Astrocyte (in vitro differentiated cells and primary cell): ENCODE results near the gene RSAD1. TPM values are rescaled to one million over a fixed set of nuclear protein-coding genes. Genes with fewer than 3 reads are reported as not detected.
A peak's percentile ranks its signal among the peaks of the same experiment; 100 is the strongest.

Experiments used
- DNase-seq: peaks from one replicate; pipeline ENCODE4 v3.0.0-alpha.2; 2010; ENCODE audit warnings: low read depth
- FAIRE-seq: peaks from 2 replicates; lab custom pipeline; 2011; peaks lifted over from hg19 to GRCh38; lab: Jason Lieb, UNC
- H2AFZ ChIP-seq: 2 replicates; pipeline ENCODE4 v1.6.0; 2012; ENCODE audit warnings: low read depth, low read length, inconsistent platforms
- H3K27ac ChIP-seq: 2 replicates; pipeline ENCODE4 v1.5.1; 2011; ENCODE audit warnings: low read depth, low read length, inconsistent platforms
- H3K27me3 ChIP-seq: 2 replicates; pipeline ENCODE4 v1.6.0; 2011; ENCODE audit warnings: low read length, inconsistent platforms; ENCODE audit not compliant: insufficient read depth
- H3K36me3 ChIP-seq: 2 replicates; pipeline ENCODE4 v1.5.1; 2011; ENCODE audit warnings: low read length, inconsistent platforms; ENCODE audit not compliant: insufficient read depth
- H3K4me1 ChIP-seq: 2 replicates; pipeline ENCODE4 v1.5.1; 2011; ENCODE audit warnings: low read length, inconsistent platforms; ENCODE audit not compliant: insufficient read depth
- H3K4me2 ChIP-seq: 2 replicates; pipeline ENCODE4 v1.6.0; 2012; ENCODE audit warnings: low read length, inconsistent platforms
- H3K4me3 ChIP-seq: 2 replicates; pipeline ENCODE4 v1.5.1; 2011; ENCODE audit warnings: low read depth, mild to moderate bottlenecking, low read length, inconsistent platforms; ENCODE audit not compliant: insufficient read depth
- H3K79me2 ChIP-seq: 2 replicates; pipeline ENCODE4 v1.6.0; 2012; ENCODE audit warnings: mild to moderate bottlenecking, low read length, inconsistent platforms; ENCODE audit not compliant: insufficient read depth
- H3K9ac ChIP-seq: 2 replicates; pipeline ENCODE4 v1.6.0; 2012; ENCODE audit warnings: mild to moderate bottlenecking, low read length, inconsistent platforms
- H3K9me3 ChIP-seq: 2 replicates; pipeline ENCODE4 v1.5.1; 2012; ENCODE audit warnings: low read depth, mild to moderate bottlenecking, low read length, inconsistent platforms; ENCODE audit not compliant: insufficient read depth
- H4K20me1 ChIP-seq: 2 replicates; pipeline ENCODE4 v1.6.0; 2012; ENCODE audit warnings: low read length, inconsistent platforms; ENCODE audit not compliant: insufficient read depth
- H3K27ac Mint-ChIP-seq: one replicate; pipeline ENCODE4 v1.8.0; 2021; ENCODE audit warnings: mild to moderate bottlenecking, mixed read lengths; ENCODE audit not compliant: unreplicated experiment
- H3K27me3 Mint-ChIP-seq: one replicate; pipeline ENCODE4 v1.8.0; 2021; ENCODE audit warnings: low read depth, mixed read lengths; ENCODE audit not compliant: unreplicated experiment
- H3K36me3 Mint-ChIP-seq: one replicate; pipeline ENCODE4 v1.8.0; 2021; ENCODE audit warnings: low read depth, mixed read lengths; ENCODE audit not compliant: unreplicated experiment
- H3K4me1 Mint-ChIP-seq: one replicate; pipeline ENCODE4 v1.8.0; 2021; ENCODE audit warnings: low read depth, mixed read lengths; ENCODE audit not compliant: unreplicated experiment
- H3K4me3 Mint-ChIP-seq: one replicate; pipeline ENCODE4 v1.8.0; 2021; ENCODE audit warnings: mild to moderate bottlenecking, moderate library complexity, mixed read lengths; ENCODE audit not compliant: unreplicated experiment
- H3K9me3 Mint-ChIP-seq: one replicate; pipeline ENCODE4 v1.8.0; 2021; ENCODE audit warnings: mild to moderate bottlenecking, mixed read lengths; ENCODE audit not compliant: unreplicated experiment
- CTCF ChIP-seq: IDR thresholded peaks from 2 replicates; pipeline ENCODE4 v1.5.1; 2011; ENCODE audit warnings: low read depth, mild to moderate bottlenecking, inconsistent platforms, low read length, moderate library complexity; ENCODE audit not compliant: insufficient read depth
- EZH2 ChIP-seq: IDR thresholded peaks from 2 replicates; pipeline ENCODE4 v1.6.1; 2012; ENCODE audit warnings: mild to moderate bottlenecking, low read length, inconsistent platforms; ENCODE audit not compliant: insufficient read depth
- total RNA-seq: library from RNA; stranded (reverse); gene quantifications from 2 replicates; pipeline ENCODE4 v1.2.1, GENCODE V29; 2021

Gene RSAD1
- total RNA-seq, 1 donor from 2014 or later, result 18.8 TPM

GRCh38 chr17:50508573-50509460 lies 30.2 kb downstream of the RSAD1 start:
- H3K9me3 ChIP-seq, result no peaks in the 10 kb centered on the region
- no peaks in the 10 kb centered on the region for H3K27me3 ChIP-seq
- H4K20me1 ChIP-seq, result no peaks in the 10 kb centered on the region
- no peaks in the 10 kb centered on the region for H3K79me2 ChIP-seq
- H3K27ac ChIP-seq, result no peak overlapping the region
- peak overlapping the region; percentile 97 for H2AFZ ChIP-seq
- no peaks in the 10 kb centered on the region for H3K36me3 Mint-ChIP-seq
- DNase-seq, result no peak
- no peaks in the 10 kb centered on the region for H3K36me3 ChIP-seq
- H3K27me3 Mint-ChIP-seq, result peaks cover 5% of the 10 kb centered on the region
- TF ChIP-seq EZH2 (no peak), CTCF (no peak)
- H3K4me1 Mint-ChIP-seq, result peaks cover 11% of the 10 kb centered on the region
- H3K9ac ChIP-seq, result peak overlapping the region; percentile 64
- H3K4me1 ChIP-seq, result peaks cover 7% of the 10 kb centered on the region
- H3K4me3 Mint-ChIP-seq, result peak overlapping the region; percentile 81
- peak overlapping the region; percentile 81 for H3K27ac Mint-ChIP-seq
- peak overlapping the region; percentile 49 for H3K4me3 ChIP-seq
- no peak for FAIRE-seq
- peak overlapping the region; percentile 81 for H3K4me2 ChIP-seq
- H3K9me3 Mint-ChIP-seq, result no peaks in the 10 kb centered on the region

GRCh38 chr17:50511058-50511457 lies 32.4 kb downstream of the RSAD1 start:
- H3K27me3 Mint-ChIP-seq, result peaks cover under 1% of the 10 kb centered on the region
- no peak overlapping the region for H3K27ac Mint-ChIP-seq
- no peaks in the 10 kb centered on the region for H3K36me3 Mint-ChIP-seq
- no peak overlapping the region for H3K9ac ChIP-seq
- H3K9me3 Mint-ChIP-seq, result no peaks in the 10 kb centered on the region
- no peak overlapping the region for H3K4me3 Mint-ChIP-seq
- no peaks in the 10 kb centered on the region for H3K27me3 ChIP-seq
- H2AFZ ChIP-seq, result no peak overlapping the region
- H3K9me3 ChIP-seq, result no peaks in the 10 kb centered on the region
- H3K4me2 ChIP-seq, result no peak overlapping the region
- no peaks in the 10 kb centered on the region for H3K79me2 ChIP-seq
- no peak for DNase-seq
- no peaks in the 10 kb centered on the region for H4K20me1 ChIP-seq
- H3K4me1 ChIP-seq, result peaks cover 7% of the 10 kb centered on the region
- no peak overlapping the region for H3K27ac ChIP-seq
- no peak for TF ChIP-seq CTCF
- no peak for TF ChIP-seq EZH2
- FAIRE-seq, result no peak
- no peaks in the 10 kb centered on the region for H3K36me3 ChIP-seq
- peaks cover 13% of the 10 kb centered on the region for H3K4me1 Mint-ChIP-seq
- no peak overlapping the region for H3K4me3 ChIP-seq

- H4K20me1 ChIP-seq, result no peaks in the 10 kb centered on the region
- H3K27me3 ChIP-seq, result no peaks in the 10 kb centered on the region
- H2AFZ ChIP-seq, result no peak overlapping the region
- H3K36me3 Mint-ChIP-seq, result no peaks in the 10 kb centered on the region
- DNase-seq (no peak), FAIRE-seq (no peak)
- no peak overlapping the region for H3K9ac ChIP-seq
- H3K4me1 Mint-ChIP-seq, result peaks cover 19% of the 10 kb centered on the region
- peaks cover 6% of the 10 kb centered on the region for H3K27me3 Mint-ChIP-seq
- H3K9me3 ChIP-seq, result no peaks in the 10 kb centered on the region
- H3K27ac Mint-ChIP-seq, result no peak overlapping the region
- TF ChIP-seq EZH2, result no peak
- no peak for TF ChIP-seq CTCF
- H3K4me1 ChIP-seq, result no peaks in the 10 kb centered on the region
- no peak overlapping the region for H3K4me3 ChIP-seq
- no peak overlapping the region for H3K27ac ChIP-seq
- no peaks in the 10 kb centered on the region for H3K79me2 ChIP-seq
- no peak overlapping the region for H3K4me2 ChIP-seq
- H3K4me3 Mint-ChIP-seq, result no peak overlapping the region
- H3K9me3 Mint-ChIP-seq, result no peaks in the 10 kb centered on the region
- no peaks in the 10 kb centered on the region for H3K36me3 ChIP-seq
These were observed 34.8 kb downstream of the RSAD1 start for GRCh38 chr17:50513495-50513894.
